ENCODE data around the gene IRX4. TPM values are rescaled to one million over a fixed set of nuclear protein-coding genes. Genes with fewer than 3 reads are reported as not detected.

Gene IRX4
- total and polyA plus RNA-seq, 9 of the 15 experiments (the other 6 are each of a cell fraction or from before 2014, with no cell fraction given): not detected

DNA sequence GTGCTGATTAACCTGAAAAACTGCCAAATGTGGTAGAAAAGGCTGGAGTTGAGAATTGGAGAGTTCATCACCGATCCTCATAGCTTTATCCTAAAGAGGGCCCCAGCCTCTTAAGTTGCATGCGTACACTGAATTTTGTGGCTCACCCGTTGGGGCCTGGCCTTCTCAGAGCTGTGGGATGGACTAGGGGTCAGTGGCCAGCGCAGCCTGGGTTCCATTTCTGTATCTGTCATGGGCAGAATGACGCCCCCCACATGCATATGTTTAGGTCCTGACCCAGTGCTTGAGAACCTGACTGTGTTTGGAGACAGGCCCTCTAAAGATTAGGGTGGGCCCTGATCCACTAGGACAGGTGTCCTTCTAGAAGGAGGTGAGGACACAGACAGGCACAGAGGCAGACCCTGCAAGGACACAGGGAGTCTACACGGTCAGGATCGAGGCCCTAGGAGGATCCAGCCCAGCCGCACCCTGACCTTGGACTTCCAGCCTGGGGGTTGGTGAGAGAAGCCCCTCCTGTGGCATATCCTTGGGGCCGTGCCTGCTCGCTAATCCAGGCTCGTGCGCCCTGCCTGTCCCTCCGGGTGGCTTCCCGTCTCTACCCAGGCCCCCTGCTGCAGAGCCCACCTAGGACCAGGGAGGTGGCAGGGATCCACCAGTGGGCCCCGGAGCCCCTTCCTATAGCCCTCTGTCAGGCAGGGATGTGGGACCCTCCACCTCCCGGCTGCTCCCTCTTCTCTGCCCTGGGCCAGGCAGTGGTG lies 49.3 kb downstream of the IRX4 start (continued):
- TF ChIP-seq SMC3 (conservative IDR thresholded peaks at IDR 0.05; ENCODE audit: insufficient read depth, low read depth, low read length) (no peak), GATA2 (CRISPR knock-in tag; IDR thresholded peaks at IDR 0.05) (no peak), UBTF (IDR thresholded peaks at IDR 0.05; ENCODE audit: borderline replicate concordance in 1 of 2, low read depth in 2 of 2, low read length in 2 of 2) (no peak), DDX20 (tag; IDR thresholded peaks at IDR 0.05; ENCODE audit: low read depth) (no peak)
- TF ChIP-seq, protein P1, sequence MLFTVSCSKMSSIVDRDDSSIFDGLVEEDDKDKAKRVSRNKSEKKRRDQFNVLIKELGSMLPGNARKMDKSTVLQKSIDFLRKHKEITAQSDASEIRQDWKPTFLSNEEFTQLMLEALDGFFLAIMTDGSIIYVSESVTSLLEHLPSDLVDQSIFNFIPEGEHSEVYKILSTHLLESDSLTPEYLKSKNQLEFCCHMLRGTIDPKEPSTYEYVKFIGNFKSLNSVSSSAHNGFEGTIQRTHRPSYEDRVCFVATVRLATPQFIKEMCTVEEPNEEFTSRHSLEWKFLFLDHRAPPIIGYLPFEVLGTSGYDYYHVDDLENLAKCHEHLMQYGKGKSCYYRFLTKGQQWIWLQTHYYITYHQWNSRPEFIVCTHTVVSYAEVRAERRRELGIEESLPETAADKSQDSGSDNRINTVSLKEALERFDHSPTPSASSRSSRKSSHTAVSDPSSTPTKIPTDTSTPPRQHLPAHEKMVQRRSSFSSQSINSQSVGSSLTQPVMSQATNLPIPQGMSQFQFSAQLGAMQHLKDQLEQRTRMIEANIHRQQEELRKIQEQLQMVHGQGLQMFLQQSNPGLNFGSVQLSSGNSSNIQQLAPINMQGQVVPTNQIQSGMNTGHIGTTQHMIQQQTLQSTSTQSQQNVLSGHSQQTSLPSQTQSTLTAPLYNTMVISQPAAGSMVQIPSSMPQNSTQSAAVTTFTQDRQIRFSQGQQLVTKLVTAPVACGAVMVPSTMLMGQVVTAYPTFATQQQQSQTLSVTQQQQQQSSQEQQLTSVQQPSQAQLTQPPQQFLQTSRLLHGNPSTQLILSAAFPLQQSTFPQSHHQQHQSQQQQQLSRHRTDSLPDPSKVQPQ (CRISPR knock-in tag; IDR thresholded peaks at IDR 0.05; ENCODE audit: borderline replicate concordance): no peak
- TF ChIP-seq, protein P2, sequence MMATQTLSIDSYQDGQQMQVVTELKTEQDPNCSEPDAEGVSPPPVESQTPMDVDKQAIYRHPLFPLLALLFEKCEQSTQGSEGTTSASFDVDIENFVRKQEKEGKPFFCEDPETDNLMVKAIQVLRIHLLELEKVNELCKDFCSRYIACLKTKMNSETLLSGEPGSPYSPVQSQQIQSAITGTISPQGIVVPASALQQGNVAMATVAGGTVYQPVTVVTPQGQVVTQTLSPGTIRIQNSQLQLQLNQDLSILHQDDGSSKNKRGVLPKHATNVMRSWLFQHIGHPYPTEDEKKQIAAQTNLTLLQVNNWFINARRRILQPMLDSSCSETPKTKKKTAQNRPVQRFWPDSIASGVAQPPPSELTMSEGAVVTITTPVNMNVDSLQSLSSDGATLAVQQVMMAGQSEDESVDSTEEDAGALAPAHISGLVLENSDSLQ (IDR thresholded peaks at IDR 0.05): no peak

Data from K562 (cell line).